HepG2 (cell line): ENCODE measurements around the gene BRD1. TPM values are rescaled to one million over a fixed set of nuclear protein-coding genes. Genes with fewer than 3 reads are reported as not detected.

Experiments used
- CBFB ChIP-seq: sonication (generic); formaldehyde crosslinking; IDR thresholded peaks from 2 replicates; pipeline ENCODE4 v1.4.0; 2020; ENCODE audit warnings: missing genetic modification reagents
- DZIP1 ChIP-seq: sonication (generic); formaldehyde crosslinking; IDR thresholded peaks from 2 replicates; pipeline ENCODE4 v1.5.0; 2020; ENCODE audit warnings: mild to moderate bottlenecking, missing genetic modification reagents
- JDP2 ChIP-seq: sonication (generic); formaldehyde crosslinking; IDR thresholded peaks from 2 replicates; pipeline ENCODE4 v1.8.1; 2022; ENCODE audit warnings: missing genetic modification reagents, borderline replicate concordance
- MED1 ChIP-seq: sonication (generic); formaldehyde crosslinking; IDR thresholded peaks from 2 replicates; pipeline ENCODE4 v1.4.0; 2020; ENCODE audit warnings: missing genetic modification reagents
- PCBP1 ChIP-seq: fragments of 200-400 bp; formaldehyde crosslinking; IDR thresholded peaks from 2 replicates; pipeline ENCODE4 v1.6.1; 2017; ENCODE audit warnings: mild to moderate bottlenecking, low read depth, low read length, borderline replicate concordance
- SPEN ChIP-seq: sonication (generic); formaldehyde crosslinking; IDR thresholded peaks from 2 replicates; pipeline ENCODE4 v1.5.1; 2020; ENCODE audit warnings: low read depth, mild to moderate bottlenecking, missing genetic modification reagents
- ZBTB37 ChIP-seq: sonication (generic); formaldehyde crosslinking; IDR thresholded peaks from 2 replicates; pipeline ENCODE4 v1.4.0; 2020; ENCODE audit warnings: mild to moderate bottlenecking, missing genetic modification reagents
- ZC3H4 ChIP-seq: sonication (generic); formaldehyde crosslinking; IDR thresholded peaks from 2 replicates; pipeline ENCODE4 v1.4.0; 2020; ENCODE audit warnings: missing genetic modification reagents, borderline replicate concordance
- ZFP82 ChIP-seq: sonication (generic); formaldehyde crosslinking; IDR thresholded peaks from 2 replicates; pipeline ENCODE4 v1.5.1; 2020; ENCODE audit warnings: mild to moderate bottlenecking, missing genetic modification reagents, borderline replicate concordance
- ZNF10 ChIP-seq: sonication (generic); formaldehyde crosslinking; IDR thresholded peaks from 2 replicates; pipeline ENCODE4 v1.4.0; 2020; ENCODE audit warnings: mild to moderate bottlenecking, low read depth, missing genetic modification reagents, borderline replicate concordance
- ZNF251 ChIP-seq: sonication (generic); formaldehyde crosslinking; IDR thresholded peaks from 2 replicates; pipeline ENCODE4 v1.9.0; 2021; ENCODE audit warnings: mild to moderate bottlenecking, missing genetic modification reagents
- ZNF263 ChIP-seq: sonication (generic); formaldehyde crosslinking; IDR thresholded peaks from 2 replicates; pipeline ENCODE4 v1.4.0; 2020; ENCODE audit warnings: missing genetic modification reagents
- ZNF367 ChIP-seq: sonication (generic); formaldehyde crosslinking; IDR thresholded peaks from 2 replicates; pipeline ENCODE4 v1.4.0; 2020; ENCODE audit warnings: missing genetic modification reagents, borderline replicate concordance
- ZNF572 ChIP-seq: sonication (generic); formaldehyde crosslinking; IDR thresholded peaks from 2 replicates; pipeline ENCODE4 v1.5.1; 2020; ENCODE audit warnings: mild to moderate bottlenecking, missing genetic modification reagents
- ZNF605 ChIP-seq: sonication (generic); formaldehyde crosslinking; IDR thresholded peaks from 2 replicates; pipeline ENCODE4 v1.8.0; 2022; ENCODE audit warnings: mild to moderate bottlenecking, missing genetic modification reagents
- polyA plus RNA-seq, 8 experiments: library from polyadenylated mRNA; depleted of rRNA in 3 of 8; stranded (reverse) in 7 of 8; unstranded in 1 of 8; fragments of >200 nt; fragmentation: Illumina TruSeq in 4 of 8; extraction: Trizol in 4 of 8; gene quantifications; 2 replicates each; pipeline versions ENCODE4 v1.2.1 to v1.2.3, GENCODE V29; 2011 to 2016; ENCODE audit warnings: low read depth in 4 of 8, missing spikeins in 1 of 8, mixed read lengths in 1 of 8; ENCODE audit not compliant: insufficient read depth in 1 of 8
- total RNA-seq, 5 experiments: library from RNA; depleted of rRNA; stranded (reverse); fragments of >200 nt; fragmentation: Illumina TruSeq; extraction: Trizol; gene quantifications; 2 replicates each; pipeline ENCODE4 v1.2.3, GENCODE V29; 2016; ENCODE audit warnings: low read depth in 1 of 5
- TF ChIP-seq, protein P1 (sequence below): sonication (generic); formaldehyde crosslinking; IDR thresholded peaks from 2 replicates; pipeline ENCODE4 v1.4.0; 2020; ENCODE audit warnings: missing genetic modification reagents
- TF ChIP-seq, protein P2 (sequence below): sonication (generic); formaldehyde crosslinking; IDR thresholded peaks from 2 replicates; pipeline ENCODE4 v1.5.1; 2020; ENCODE audit warnings: mild to moderate bottlenecking, missing genetic modification reagents, borderline replicate concordance

Gene BRD1
- total and polyA plus RNA-seq, 2 of the 13 experiments (the other 11 are each of a cell fraction or from before 2014, with no cell fraction given), result 5.1 to 12.0 TPM

DNA sequence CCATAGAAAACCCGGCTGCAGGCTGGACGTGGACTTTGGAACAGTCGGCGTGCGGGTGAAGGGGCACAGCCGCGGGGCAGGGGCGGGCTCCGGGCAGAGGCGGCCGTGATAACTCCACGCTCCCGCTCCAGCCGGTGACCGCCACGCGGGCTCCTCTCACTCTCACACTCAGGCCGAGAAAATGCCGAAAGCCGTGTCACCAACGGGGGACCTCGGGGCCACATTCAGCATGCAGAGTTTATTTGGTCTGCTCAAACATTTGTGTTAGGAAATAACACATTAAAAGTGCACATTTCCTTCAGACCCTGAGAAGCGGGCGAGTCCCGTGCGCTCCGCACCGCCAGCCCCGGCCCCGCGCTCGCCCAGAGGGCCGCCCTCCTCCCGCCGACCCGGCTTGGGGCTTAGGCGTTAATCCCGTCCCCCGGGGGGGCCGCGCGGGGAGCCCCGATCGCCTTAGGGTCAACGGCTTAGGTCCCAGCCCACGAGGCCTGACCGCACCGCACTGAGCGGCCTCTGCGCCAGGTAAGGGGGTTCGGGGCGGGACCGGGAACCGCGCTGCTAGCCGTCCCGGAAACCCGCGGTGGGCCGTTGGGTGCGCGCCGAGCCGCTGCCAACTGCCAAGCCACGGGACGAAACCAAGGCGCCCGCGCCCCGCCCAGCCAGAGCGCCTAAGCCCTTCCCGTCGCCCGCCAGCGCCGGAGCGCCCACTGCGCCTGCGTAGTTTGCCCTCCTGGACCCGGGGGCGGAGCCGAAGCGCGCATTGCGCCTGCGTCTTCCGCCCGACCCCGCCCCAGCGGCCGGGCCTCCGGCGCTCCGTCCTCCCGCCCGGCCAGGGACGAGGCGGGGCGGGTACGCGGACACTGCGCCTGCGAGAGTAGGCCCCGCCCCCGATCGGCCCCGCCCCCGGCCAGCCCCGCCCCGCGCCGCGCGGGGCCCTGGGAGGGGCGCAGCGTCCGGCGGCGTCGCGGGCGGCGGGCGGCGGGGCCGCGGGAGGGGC lies 25.5 kb upstream of the BRD1 start, which contains the start of gene ZBED4 (continued):
- TF ChIP-seq ZC3H4 (no peak), ZNF251 (no peak), ZBTB37 (CRISPR knock-in tag) (no peak), PCBP1 (no peak), ZNF572 (no peak), ZNF367 (CRISPR knock-in tag) (no peak), ZFP82 (CRISPR knock-in tag) (peak; percentile 90; the same call in 1 of the 2 replicates), CBFB (CRISPR knock-in tag) (0 out of 2 replicates have a peak, but pooled peaks have one; percentile 31), SPEN (CRISPR knock-in tag) (peak; percentile 70), DZIP1 (peak; percentile 87), ZNF605 (CRISPR knock-in tag) (no peak), MED1 (CRISPR knock-in tag) (peak; percentile 43; the same call in 1 of the 2 replicates), ZNF263 (CRISPR knock-in tag) (no peak), ZNF10 (no peak), JDP2 (CRISPR knock-in tag) (no peak)
- TF ChIP-seq, protein P1, sequence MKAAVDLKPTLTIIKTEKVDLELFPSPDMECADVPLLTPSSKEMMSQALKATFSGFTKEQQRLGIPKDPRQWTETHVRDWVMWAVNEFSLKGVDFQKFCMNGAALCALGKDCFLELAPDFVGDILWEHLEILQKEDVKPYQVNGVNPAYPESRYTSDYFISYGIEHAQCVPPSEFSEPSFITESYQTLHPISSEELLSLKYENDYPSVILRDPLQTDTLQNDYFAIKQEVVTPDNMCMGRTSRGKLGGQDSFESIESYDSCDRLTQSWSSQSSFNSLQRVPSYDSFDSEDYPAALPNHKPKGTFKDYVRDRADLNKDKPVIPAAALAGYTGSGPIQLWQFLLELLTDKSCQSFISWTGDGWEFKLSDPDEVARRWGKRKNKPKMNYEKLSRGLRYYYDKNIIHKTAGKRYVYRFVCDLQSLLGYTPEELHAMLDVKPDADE, result no peak; the same call in 1 of the 2 replicates
- TF ChIP-seq, protein P2, sequence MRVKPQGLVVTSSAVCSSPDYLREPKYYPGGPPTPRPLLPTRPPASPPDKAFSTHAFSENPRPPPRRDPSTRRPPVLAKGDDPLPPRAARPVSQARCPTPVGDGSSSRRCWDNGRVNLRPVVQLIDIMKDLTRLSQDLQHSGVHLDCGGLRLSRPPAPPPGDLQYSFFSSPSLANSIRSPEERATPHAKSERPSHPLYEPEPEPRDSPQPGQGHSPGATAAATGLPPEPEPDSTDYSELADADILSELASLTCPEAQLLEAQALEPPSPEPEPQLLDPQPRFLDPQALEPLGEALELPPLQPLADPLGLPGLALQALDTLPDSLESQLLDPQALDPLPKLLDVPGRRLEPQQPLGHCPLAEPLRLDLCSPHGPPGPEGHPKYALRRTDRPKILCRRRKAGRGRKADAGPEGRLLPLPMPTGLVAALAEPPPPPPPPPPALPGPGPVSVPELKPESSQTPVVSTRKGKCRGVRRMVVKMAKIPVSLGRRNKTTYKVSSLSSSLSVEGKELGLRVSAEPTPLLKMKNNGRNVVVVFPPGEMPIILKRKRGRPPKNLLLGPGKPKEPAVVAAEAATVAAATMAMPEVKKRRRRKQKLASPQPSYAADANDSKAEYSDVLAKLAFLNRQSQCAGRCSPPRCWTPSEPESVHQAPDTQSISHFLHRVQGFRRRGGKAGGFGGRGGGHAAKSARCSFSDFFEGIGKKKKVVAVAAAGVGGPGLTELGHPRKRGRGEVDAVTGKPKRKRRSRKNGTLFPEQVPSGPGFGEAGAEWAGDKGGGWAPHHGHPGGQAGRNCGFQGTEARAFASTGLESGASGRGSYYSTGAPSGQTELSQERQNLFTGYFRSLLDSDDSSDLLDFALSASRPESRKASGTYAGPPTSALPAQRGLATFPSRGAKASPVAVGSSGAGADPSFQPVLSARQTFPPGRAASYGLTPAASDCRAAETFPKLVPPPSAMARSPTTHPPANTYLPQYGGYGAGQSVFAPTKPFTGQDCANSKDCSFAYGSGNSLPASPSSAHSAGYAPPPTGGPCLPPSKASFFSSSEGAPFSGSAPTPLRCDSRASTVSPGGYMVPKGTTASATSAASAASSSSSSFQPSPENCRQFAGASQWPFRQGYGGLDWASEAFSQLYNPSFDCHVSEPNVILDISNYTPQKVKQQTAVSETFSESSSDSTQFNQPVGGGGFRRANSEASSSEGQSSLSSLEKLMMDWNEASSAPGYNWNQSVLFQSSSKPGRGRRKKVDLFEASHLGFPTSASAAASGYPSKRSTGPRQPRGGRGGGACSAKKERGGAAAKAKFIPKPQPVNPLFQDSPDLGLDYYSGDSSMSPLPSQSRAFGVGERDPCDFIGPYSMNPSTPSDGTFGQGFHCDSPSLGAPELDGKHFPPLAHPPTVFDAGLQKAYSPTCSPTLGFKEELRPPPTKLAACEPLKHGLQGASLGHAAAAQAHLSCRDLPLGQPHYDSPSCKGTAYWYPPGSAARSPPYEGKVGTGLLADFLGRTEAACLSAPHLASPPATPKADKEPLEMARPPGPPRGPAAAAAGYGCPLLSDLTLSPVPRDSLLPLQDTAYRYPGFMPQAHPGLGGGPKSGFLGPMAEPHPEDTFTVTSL (CRISPR knock-in tag), result peak; percentile 51; the same call in 1 of the 2 replicates
